Measurements from ENCODE around the gene MEGF10. TPM values are rescaled to one million over a fixed set of nuclear protein-coding genes. Genes with fewer than 3 reads are reported as not detected.

The MEGF10 gene
- total and polyA plus RNA-seq, 2 of the 8 experiments (the other 6 are each of a cell fraction or from before 2014, with no cell fraction given), result 38.2 to 53.1 TPM

DNA sequence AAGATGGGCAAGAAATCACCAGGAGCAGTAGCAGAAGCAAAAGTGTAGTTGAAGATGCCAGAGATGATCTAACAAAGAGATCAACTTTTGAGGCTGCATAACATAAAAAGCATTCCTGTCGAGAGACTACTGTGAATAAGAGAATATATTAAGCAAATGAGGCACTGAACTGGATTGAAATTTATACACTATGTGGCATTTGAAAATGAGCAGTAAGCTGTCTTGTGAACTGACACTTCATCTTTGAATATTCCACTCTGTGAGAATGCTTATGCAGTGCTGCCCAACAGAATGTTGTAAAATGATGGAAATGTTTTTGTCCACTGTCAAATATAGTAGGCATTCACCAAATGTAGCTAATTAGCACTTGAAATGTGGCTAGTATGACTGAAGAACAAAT is 208.0 kb downstream of the MEGF10 start:
- no peaks in the 10 kb centered on the region for H3K23me2 ChIP-seq (ENCODE audit: low read depth, low read length)
- no peak overlapping the region for H2BK12ac ChIP-seq (ENCODE audit: low read depth, low read length)
- ChIA-PET CTCF (ENCODE audit: partially characterized antibody) (interaction anchor here (1.5 kb wide), 2 partner anchors 9 to 200 kb away, joined by 3 read pairs; no protein-coding TSS in a partner anchor), POLR2A (ENCODE audit: partially characterized antibody) (no interaction called here)
- no peaks in the 10 kb centered on the region for H3K79me1 ChIP-seq (ENCODE audit: low read depth, low read length)
- H2AFZ ChIP-seq (ENCODE audit: low read length), result no peak overlapping the region
- no peak overlapping the region for H2BK15ac ChIP-seq (ENCODE audit: low read length)
- no peak overlapping the region for H4K91ac ChIP-seq (replicated peaks; ENCODE audit: insufficient read length, low read length)
- H3K9ac ChIP-seq (replicated peaks in 1 of 4; ENCODE audit: extremely low read depth in 1 of 4, low read depth in 3 of 4, low read length in 3 of 4), result no peak overlapping the region
- H3K56ac ChIP-seq (replicated peaks; ENCODE audit: insufficient read length, low read depth, low read length), result no peak overlapping the region
- H3K4ac ChIP-seq (replicated peaks; ENCODE audit: insufficient read length, low read depth, low read length), result no peak overlapping the region
- H3K18ac ChIP-seq (ENCODE audit: extremely low read depth, low read length), result no peak overlapping the region
- H4K20me1 ChIP-seq (replicated peaks in 1 of 2; ENCODE audit: control insufficient read depth in 1 of 2, insufficient read depth in 2 of 2, low read length in 2 of 2), result no peaks in the 10 kb centered on the region
- no peaks in the 10 kb centered on the region for H3K36me3 ChIP-seq (ENCODE audit: control insufficient read depth in 2 of 4, insufficient read depth in 4 of 4, low read length in 3 of 4)
- H2BK20ac ChIP-seq (ENCODE audit: low read length), result no peak overlapping the region
- DNase-seq (ENCODE audit: low read depth in 1 of 2, low spot score in 2 of 2), result no peak
- H4K8ac ChIP-seq (ENCODE audit: extremely low read depth, insufficient read depth, low read length), result no peak overlapping the region
- no peak overlapping the region for H3K14ac ChIP-seq (ENCODE audit: insufficient read length)
- no peak overlapping the region for H3K23ac ChIP-seq (ENCODE audit: insufficient read length)
- 73% methylated on average over 1 of the region's 1 CpG; no CpG with 5 or more reads in 1 of the 2 experiments for WGBS, 2 experiments (ENCODE audit: extremely low coverage in 1 of 2, insufficient coverage in 1 of 2, insufficient read length in 1 of 2, insufficient replicate concordance in 2 of 2, low coverage in 1 of 2, low lambda C conversion rate in 2 of 2, missing lambda C conversion rate in 1 of 2)
- no peak overlapping the region for H2AK5ac ChIP-seq (ENCODE audit: low read depth, low read length)
- H3K4me3 ChIP-seq (ENCODE audit: extremely low read depth in 1 of 4, insufficient read depth in 2 of 4, low read depth in 3 of 4, low read length in 4 of 4), result no peak overlapping the region
- H2BK120ac ChIP-seq (replicated peaks; ENCODE audit: low read depth, low read length), result no peak overlapping the region
- H3K9me3 ChIP-seq (ENCODE audit: insufficient read depth in 2 of 2, low read depth in 1 of 2, low read length in 1 of 2), result no peaks in the 10 kb centered on the region
- H2BK5ac ChIP-seq (ENCODE audit: low read depth, low read length), result no peak overlapping the region
- H3K27ac ChIP-seq (ENCODE audit: low read depth, low read length), result no peak overlapping the region
- no peak overlapping the region for H4K5ac ChIP-seq (ENCODE audit: insufficient read length, low read depth, low read length)
- no peaks in the 10 kb centered on the region for H3K79me2 ChIP-seq (ENCODE audit: control insufficient read depth in 1 of 2, insufficient read depth in 2 of 2, low read length in 2 of 2)
- H3K4me2 ChIP-seq (ENCODE audit: insufficient read depth in 1 of 2, low read depth in 2 of 2, low read length in 2 of 2), result no peak overlapping the region
- FAIRE-seq, result no peak
- H3K4me1 ChIP-seq (replicated peaks in 1 of 4; ENCODE audit: control insufficient read depth in 3 of 4, insufficient read depth in 4 of 4, low read length in 3 of 4), result no peaks in the 10 kb centered on the region
- H3K27me3 ChIP-seq (replicated peaks in 1 of 4; ENCODE audit: control insufficient read depth in 3 of 4, extremely low read depth in 1 of 4, insufficient read depth in 3 of 4, low read length in 3 of 4), result no peaks in the 10 kb centered on the region
- TF ChIP-seq GTF2F1 (IDR thresholded peaks at IDR 0.05; ENCODE audit: borderline replicate concordance, low read depth, low read length), result no peak
- TF ChIP-seq SIN3A (conservative IDR thresholded peaks at IDR 0.05 in 1 of 2, IDR thresholded peaks at IDR 0.05 in 1 of 2; ENCODE audit: low read depth in 1 of 2, low read length in 2 of 2), result no peak
- TF ChIP-seq NRF1 (IDR thresholded peaks at IDR 0.05; ENCODE audit: low read depth, low read length), result no peak
- no peak for TF ChIP-seq KDM1A (IDR thresholded peaks at IDR 0.05; ENCODE audit: borderline replicate concordance, low read length)
- TF ChIP-seq, protein P1, sequence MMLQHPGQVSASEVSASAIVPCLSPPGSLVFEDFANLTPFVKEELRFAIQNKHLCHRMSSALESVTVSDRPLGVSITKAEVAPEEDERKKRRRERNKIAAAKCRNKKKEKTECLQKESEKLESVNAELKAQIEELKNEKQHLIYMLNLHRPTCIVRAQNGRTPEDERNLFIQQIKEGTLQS (IDR thresholded peaks at IDR 0.05; ENCODE audit: insufficient read depth, low read depth, low read length), result no peak
- no peak for TF ChIP-seq CTBP2 (IDR thresholded peaks at IDR 0.05; ENCODE audit: borderline replicate concordance, insufficient read depth, insufficient read length, low read length)
- no peak for TF ChIP-seq SAP30 (IDR thresholded peaks at IDR 0.05; ENCODE audit: insufficient read depth, insufficient replicate concordance, low read length)
- no peak for TF ChIP-seq SUZ12 (IDR thresholded peaks at IDR 0.05; ENCODE audit: low read length)
- TF ChIP-seq SP4 (IDR thresholded peaks at IDR 0.05; ENCODE audit: low read length), result no peak
- TF ChIP-seq SP2 (IDR thresholded peaks at IDR 0.05; ENCODE audit: low read length), result no peak
- TF ChIP-seq RBBP5 (IDR thresholded peaks at IDR 0.05; ENCODE audit: borderline replicate concordance, low read depth, low read length), result no peak
- TF ChIP-seq YY1 (IDR thresholded peaks at IDR 0.05; ENCODE audit: low read depth, low read length), result no peak
- no peak for TF ChIP-seq SIX5 (IDR thresholded peaks at IDR 0.05; ENCODE audit: low read depth, low read length)
- no peak for TF ChIP-seq CEBPB (IDR thresholded peaks at IDR 0.05; ENCODE audit: low read depth, low read length)

Data from H1 (cell line).